ENCODE results near the gene MED13L.

Gene MED13L

DNA sequence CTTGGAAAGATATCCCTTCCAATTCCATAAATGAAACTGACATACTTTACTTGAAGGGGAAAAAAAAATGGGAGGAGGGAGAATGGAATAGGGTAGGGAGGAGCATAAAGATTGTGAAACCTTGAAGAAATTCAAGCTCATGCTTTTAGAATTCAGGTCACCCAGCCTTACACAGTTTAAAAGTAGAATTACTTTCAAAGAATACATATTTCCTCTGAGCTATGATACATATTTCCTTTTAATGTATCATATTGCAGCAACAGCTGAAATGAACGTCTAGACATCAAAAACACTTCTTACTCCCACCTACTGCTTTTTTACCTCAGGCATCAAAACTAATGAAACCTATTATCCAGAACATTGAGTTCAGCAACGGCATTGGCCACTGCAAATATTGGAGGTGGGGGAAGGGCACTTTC is 156.0 kb downstream of the MED13L start:
- no peak for DNase-seq

- DNase-seq: no peak
Measured at GRCh38 chr12:116116650-116117424, 160.7 kb downstream of the MED13L start.

DNA sequence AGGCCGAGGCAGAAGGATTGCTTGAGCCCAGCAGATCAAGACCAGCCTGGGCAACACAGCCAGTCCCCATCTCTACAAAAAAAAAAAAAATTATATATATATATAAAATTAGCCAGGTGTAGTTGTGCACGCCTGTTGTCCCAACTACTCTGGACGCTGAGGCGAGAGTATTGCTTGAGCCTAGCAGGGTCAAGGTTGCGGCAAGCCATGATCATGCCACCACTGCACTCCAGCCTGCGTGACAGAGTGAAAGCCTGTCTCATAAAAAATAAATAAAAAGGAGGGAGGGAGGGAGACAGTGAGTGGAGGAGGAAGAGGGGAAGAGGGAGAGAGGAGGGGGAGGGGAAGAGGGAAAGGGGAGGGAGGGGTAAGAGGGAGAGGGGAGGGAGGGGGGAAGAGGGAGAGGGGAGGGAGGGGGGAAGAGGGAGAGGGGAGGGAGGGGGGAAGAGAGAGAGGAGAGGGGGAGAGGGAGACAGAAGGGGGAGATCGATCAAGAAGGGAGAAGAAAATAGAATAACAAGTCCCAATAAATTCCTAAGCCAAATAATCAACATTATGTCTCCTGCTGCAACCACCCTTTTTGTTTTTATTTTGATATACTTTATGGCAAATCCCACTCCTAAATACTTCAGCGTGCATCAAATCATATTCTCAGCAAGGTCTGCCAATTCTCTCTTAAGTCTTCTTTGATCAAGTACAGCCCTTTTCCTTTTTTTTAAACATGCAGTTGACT is 163.9 kb downstream of the MED13L start:
- DNase-seq: no peak

- no peak for DNase-seq
Measured at GRCh38 chr12:116106870-116107269, 170.6 kb downstream of the MED13L start.

DNA sequence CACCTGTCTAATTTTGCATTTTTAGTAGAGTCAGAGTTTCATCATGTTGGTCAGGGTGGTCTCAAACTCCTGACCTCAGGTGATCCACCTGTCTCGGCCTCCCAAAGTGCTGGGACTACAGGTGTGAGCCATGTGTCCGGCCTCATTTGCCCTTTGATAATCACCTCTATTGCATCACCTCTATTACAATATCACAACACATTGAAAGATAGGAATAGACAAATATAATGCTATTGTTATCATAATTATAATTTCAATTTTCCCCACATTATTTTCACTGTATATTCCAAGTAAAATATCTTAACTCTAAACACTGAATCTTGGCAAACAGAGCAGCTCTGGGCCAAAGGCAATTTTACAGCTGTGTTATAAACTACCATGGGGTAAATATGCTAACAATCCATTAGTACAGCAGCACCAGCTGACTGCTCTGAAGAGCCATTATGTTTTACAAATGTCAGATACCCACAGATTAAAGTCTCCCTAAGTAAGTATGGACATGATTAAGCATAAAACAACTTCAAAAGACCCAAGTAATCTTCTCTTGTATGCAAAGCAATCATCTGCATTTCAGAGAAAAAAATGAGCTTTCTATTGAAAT is 173.2 kb downstream of the MED13L start:
- no peak for DNase-seq

DNA sequence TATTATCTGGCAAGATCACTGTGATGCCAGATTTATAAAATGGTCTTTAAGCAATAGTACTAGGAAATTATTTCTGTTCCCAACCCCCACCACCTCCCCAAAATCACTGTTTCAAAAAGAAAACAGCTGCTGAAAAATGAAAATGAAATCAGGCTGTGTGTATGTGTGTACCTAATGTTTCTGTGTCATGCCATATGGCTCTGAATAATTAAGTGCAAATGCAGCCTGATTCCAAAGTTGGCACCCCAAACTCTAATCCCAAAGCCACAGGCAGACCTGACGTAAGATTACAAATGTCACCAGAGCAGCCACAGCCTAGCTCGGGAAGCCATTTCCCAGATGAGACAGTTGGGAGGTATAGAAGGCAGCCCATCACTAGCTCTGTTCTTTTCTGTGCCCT is 175.5 kb downstream of the MED13L start:
- no peak for DNase-seq

- DNase-seq: no peak
Measured at GRCh38 chr12:116099652-116100432, 177.7 kb downstream of the MED13L start.

DNA sequence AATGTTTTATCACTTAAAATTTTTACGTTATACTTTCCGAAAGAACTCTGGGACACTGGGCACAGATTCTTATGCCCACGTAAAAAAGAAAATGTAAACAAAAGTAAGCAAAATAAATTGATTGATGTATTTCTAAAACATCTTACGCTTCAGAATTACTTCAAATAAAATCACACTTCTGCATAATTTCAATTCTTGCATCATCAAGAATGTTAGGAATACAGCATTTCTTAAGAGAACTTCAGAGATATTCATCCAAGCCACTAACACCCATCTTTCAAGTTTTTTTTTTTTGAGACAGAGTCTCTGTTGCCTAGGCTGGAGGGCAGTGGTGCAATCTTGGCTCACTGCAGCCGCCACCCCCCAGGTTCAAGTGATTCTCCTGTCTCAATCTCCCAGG is 180.6 kb downstream of the MED13L start:
- no peak for DNase-seq

DNA sequence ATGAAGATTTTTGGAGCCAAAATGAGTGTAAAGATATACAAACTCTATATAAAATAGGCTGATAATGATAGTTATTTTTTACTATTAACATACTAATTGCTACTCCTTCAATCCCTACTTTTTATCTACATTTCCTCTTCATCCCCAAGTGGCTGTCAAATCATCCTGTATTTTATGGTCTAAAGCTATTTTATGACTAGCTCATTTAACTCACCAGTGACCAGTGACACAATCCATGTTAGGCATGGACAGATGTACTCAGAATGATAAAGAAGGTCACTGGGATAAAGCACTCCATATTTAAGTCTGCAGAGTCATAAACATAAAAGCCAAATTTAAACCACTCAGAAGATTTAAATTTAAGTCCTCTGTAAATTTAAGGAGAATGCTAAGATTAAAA is 183.0 kb downstream of the MED13L start:
- DNase-seq: no peak

- DNase-seq: no peak
Measured at GRCh38 chr12:116093915-116094314, 183.6 kb downstream of the MED13L start.

- DNase-seq: no peak
Measured at GRCh38 chr12:116092776-116093175, 184.7 kb downstream of the MED13L start.

DNA sequence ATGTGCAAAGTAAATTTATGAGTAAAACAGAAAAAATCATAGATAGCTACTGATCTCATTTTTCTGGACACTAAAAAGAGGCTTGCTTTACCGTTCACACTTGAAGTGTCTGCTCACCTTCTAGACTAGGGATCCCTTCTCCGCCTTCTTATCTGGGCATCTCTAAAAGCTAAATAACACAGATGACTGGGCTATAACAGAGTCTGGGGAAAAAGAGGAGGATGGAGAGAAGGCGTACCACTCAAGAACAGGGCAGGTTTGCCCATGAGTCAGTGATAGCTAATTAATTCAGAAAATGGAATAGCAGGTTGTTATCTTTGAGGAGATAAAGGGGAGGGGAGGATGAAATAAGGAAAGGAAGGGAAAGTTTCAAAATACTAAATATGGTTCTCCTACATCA is 185.3 kb downstream of the MED13L start:
- no peak for DNase-seq

DNA sequence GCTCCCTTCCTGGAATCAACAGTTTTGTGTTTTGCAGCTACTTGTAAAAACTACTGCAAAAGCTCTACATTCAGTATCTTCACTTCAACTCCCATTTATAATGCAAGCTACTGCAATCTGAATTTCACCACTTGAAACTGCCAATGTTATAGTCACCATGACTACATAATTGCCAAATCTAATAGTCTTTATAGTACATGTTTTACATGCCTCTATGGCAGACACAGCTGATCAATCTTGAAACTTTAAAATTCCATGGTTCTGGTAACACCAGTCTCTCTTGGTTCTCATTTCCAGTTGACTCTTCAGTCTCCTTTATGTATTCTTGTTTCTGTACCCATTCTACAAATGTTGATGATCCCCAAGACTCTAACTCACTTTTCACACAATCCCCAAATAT is 185.9 kb downstream of the MED13L start:
- no peak for DNase-seq

DNA sequence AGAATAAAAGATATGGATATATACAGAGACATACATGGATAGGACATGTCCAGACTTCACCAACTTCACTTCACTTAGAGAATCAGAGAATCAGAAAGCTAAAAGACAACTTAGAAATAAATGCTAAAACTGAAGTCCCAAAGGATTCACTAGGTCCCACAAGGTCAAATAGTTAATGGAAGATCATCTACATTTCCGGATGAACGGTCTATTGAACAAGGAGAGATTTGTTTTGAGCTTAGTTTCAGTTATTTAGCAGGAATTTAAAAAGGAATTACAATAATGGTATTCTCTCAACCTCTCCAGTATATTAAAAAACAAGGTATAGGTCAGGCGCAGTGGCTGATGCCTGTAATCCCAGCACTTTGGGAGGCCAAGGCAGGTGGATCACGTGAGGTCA is 187.0 kb downstream of the MED13L start:
- no peak for DNase-seq

GRCh38 chr12:116089080-116089479 is 188.4 kb downstream of the MED13L start:
- no peak for DNase-seq

DNA sequence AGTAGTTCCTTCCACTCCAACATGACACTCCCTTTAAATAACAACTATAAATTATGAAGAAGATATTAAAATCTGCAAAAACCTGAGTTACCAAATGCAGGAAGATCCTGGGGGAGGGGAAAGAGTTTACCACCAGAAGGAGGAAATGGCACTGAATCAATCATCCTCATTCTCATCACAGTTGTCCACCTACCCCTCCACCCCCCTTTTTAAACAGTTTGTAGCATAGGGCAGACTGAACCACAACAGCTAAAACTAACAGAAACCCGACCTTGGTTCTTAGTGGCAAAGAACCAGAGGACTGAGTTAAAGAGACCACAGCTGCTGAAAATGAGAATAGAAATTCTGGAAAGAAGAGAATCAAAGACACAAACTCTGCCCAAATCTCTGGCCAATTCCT is 189.5 kb downstream of the MED13L start:
- no peak for DNase-seq

DNA sequence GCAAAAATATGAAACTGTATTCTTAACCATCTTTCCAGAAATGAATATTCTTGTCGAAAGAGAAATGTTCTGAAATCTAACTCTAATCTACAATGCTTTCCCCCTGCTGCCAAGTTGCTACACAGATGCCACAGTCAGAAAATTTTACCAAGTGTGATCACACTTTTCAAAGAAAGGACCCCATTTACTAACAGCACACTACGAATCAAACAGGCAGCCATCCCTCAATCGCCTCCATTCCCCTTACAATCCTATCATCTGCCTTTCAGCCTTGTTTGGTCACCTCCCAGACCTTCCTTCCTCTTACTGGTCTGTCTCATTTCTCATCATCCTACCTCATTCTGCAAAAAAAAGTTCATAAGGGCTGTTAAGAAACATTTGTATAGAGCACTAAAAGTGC is 190.1 kb downstream of the MED13L start:
- DNase-seq: no peak

DNA sequence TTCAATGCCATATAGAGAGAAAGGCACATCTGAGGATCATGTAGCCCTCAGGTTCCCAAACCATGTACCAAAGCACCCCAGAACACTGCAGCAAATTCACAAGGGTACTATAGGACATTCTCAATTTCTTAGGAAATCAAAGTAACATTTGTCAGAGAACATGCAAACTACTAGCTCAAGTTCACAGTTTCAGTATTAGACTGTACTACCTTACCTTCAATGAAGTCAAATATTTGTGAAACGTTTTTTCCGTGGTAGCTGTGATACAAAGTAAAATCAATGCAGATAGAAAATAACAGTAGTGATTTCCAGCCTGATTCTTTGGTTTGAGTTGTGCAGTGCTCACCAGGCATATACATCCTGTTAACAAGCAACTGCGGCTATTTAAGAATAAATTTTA is 197.1 kb downstream of the MED13L start:
- no peak for DNase-seq

DNA sequence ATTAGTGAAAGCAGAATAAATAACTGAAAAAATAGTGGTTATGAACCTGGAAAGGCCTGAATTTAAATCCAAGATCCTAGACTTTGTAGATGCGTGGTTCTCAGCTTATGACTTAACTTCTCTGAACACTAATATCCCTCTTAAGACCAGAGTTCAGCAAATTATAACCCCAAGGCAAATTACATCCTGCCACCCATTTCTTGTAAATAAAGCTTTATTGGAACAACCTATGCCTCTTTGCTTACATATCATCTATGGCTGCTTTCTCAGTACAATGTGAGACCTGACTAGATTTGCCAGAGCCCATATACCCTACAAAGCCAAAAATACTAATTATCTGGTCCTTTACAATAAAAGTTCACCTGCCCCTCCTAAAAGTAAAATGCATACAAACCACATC is 199.1 kb downstream of the MED13L start:
- DNase-seq: no peak

DNA sequence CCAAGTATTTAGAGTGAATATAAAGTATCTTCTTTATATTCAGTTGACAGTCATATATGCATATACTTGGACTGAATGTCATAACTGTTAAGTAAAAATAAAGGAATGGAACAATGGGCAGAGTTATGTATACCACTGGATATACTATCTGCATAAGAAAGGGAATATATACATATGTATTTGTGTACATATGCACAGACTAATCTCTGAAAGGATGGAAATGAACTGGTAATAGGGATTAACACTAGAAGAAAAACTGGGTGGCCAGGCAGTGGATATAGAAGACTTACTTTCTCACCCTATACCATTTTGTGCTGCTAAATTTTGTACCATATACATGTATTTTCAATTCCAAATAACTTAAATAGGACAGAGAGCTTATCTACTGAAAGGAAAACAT is 200.1 kb downstream of the MED13L start:
- no peak for DNase-seq

DNA sequence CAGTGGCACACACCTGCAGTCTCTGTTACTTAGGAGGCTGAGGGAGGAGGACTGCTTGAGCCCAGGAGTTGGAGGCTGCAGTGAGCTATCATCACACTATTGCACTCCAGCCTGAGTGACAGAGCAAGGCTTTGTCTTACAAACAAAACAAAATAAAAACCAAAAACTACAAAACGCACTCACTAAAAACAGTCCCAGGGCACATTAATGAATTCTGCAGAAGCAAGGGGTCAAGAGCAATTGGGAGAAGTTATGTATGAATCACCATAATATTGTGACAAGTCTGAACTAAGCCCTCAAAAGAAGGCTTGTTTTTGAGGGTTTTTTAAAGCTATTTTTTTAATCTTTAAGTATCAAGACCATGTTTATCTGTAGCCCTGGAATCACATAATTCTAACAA is 201.1 kb downstream of the MED13L start:
- DNase-seq: no peak

- DNase-seq: no peak
Measured at GRCh38 chr12:116074686-116075085, 202.8 kb downstream of the MED13L start.

DNA sequence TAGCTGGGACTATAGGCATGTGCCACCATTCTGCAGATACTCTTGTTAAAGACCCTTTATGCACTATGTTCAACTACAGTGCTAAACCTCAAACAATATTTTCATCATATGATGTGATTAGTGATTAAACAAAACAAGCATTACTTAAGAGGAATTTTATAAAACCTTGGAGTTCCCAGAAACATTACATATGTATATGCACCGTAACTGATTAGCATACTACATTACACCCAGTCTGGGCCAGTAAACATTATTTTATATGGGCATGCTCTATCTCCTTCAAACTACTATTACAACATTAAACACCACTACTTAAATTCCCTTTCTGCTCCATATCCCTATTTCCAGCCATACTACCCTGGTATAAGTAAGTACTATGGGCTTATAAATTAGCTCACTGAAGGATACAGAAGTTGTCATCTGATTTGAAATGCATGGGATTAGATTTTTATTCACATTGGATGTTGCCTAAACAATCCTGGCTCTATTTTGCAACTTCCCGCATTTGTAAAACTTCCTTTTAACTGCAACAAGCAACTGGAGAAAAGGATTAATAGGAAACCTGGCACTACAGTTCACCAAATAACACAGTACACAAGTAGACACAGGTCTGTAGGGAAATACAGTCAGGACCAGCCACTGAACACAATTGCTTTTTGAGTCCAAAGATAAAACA is 205.8 kb downstream of the MED13L start:
- no peak for DNase-seq

Measured in activated naive CD4-positive, alpha-beta T cell treated with anti-CD3 and anti-CD28 coated beads, Interleukin-2, amount 50 U/mL, for 16 hours (primary cell).